Retinal pigment epithelial cell (primary cell): ENCODE data around the gene FAM13A.

ENCODE experiments used
- DNase-seq: peaks from one replicate; pipeline ENCODE4 v3.0.0-alpha.2; 2010; ENCODE audit warnings: low read depth
- H3K4me3 ChIP-seq: 2 replicates; pipeline ENCODE4 v1.5.1; 2011; ENCODE audit warnings: mild to moderate bottlenecking, low read length, control low read depth, moderate library complexity
- CTCF ChIP-seq: conservative IDR thresholded peaks from 2 replicates; pipeline ENCODE4 v1.5.1; 2011; ENCODE audit warnings: low read depth, low read length, control low read depth, inconsistent platforms

The FAM13A gene

DNA sequence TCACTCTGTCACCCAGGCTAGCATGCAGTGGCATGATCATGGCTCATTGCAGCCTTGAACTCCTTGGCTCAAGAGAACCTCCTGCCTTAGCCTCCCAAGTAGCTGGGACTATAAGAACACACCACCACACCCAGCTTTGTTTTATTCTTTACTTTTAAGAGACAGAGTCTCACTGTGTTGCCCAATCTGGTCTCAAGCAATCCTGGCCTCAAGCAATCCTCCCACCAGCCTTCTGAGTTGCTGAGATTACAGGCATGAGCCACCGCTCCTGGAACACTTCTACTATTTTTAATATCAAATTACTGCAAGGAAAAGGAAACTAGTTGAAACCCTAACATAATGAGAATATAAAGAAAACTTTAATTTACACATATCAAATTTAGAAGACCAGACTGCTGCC is 85.4 kb downstream of the FAM13A start:
- no peak overlapping the region for H3K4me3 ChIP-seq
- DNase-seq = no peak
- TF ChIP-seq CTCF = no peak

- DNase-seq = no peak
- no peak overlapping the region for H3K4me3 ChIP-seq
- TF ChIP-seq CTCF = no peak
Measured at GRCh38 chr4:88969746-88970145, 87.2 kb downstream of the FAM13A start.

DNA sequence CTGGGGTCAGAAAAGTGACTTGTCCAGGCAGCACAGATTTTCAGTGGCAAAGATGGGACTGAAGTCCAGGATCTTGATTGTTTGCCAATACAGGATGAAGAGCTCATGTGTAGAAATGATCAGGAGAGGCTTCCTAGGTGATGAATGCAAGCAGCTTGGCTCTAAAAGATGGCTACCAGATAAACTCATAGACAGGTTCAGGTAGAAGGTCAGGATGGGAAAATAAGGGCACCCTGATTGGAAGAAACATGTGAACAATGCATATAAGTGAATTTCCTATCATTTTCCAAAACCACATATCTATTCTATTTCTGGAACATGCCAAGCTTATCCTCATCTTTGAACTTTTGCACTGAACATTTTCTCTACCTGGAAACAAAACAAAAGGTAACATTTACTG is 87.7 kb downstream of the FAM13A start:
- DNase-seq = no peak
- TF ChIP-seq CTCF = no peak
- no peak overlapping the region for H3K4me3 ChIP-seq

DNA sequence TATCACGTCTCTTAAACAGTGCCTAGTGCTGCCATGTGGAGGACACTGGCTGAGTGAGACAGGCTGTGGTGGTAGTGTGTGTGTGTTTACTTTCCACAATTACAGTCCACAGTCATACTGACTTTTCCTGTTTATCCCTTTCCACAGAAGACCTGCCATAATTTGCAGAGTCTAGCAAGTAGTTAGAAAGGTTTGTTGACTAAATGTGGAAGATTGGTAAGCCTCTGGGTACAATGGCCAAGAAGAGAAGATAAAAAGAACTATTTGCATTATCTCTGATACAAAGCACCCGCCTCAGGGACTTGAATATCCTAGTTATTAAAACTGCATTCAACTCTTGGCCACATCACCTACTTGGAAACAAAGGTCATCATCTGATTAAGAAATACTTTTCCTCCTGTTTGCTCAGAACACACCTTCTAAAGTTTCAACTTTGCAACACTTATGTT is 89.1 kb downstream of the FAM13A start:
- no peak for TF ChIP-seq CTCF
- no peak for DNase-seq
- no peak overlapping the region for H3K4me3 ChIP-seq

GRCh38 chr4:88965053-88965452 is 91.9 kb downstream of the FAM13A start:
- no peak overlapping the region for H3K4me3 ChIP-seq
- no peak for DNase-seq
- TF ChIP-seq CTCF = no peak

- no peak for DNase-seq
- no peak overlapping the region for H3K4me3 ChIP-seq
- TF ChIP-seq CTCF = no peak
Measured at GRCh38 chr4:88964450-88964849, 92.5 kb downstream of the FAM13A start.

DNA sequence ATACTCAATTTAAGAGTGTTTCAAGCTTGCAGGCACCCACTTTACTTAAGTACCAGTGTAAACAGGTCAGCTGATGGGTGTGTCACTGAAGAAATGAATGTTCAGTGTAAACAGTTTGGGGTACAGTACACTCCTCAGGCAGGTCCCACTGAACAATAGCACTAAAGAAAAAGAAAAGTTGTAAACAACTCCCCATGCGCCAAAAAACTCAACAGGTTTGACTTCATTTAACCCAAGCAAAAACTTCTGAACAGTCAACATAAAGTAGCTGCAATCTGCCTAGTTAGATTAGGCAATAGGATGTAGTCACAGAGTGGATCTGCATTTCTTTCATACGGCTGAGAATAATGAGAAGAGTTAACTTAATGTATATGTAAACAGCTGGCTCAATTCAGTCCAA is 93.2 kb downstream of the FAM13A start:
- H3K4me3 ChIP-seq = no peak overlapping the region
- TF ChIP-seq CTCF = no peak
- no peak for DNase-seq
